ENCODE data around the gene MIOX. TPM values are rescaled to one million over a fixed set of nuclear protein-coding genes. Genes with fewer than 3 reads are reported as not detected.

MIOX gene
- total and polyA plus RNA-seq, 2 experiments from 2014 or later, result not detected

DNA sequence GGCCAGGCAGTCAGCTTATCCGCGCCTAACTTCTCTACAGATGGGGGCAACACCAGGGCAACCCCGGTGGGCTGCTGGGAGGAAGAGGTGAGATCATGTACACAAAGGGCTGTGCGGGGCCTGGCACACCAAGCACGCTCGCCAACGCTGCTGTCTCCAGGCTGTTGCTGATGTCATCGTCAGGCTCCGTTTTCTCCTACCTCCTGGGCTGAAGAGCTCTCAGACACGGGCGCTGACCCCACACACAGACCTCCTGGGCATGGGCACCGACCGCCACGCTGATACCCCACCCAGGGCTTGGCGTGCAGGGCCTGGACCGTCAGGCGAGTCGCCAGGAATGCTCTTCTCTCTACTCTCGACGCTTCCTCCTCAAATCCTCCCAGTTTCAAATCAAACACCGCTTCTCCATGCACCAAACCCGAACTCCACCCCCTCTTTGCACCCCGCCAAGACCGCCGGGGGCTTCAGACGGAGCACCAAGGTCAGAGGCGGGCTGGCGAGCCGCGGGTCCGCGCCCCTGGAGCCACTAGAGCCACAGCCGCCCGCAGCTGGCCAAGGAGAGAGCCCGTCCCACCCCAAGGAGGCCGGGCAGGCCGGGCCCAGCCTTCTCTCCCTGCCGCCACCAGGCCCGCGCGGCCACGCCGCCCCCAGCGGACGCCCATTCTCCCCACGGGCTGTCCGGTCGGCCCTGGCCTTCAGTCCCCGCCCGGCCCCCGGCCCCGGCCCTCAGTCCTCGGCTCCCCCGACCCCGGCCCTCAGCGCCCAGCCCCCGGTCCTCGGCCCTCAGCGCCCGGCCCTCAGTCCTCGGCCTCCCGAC lies 12.6 kb upstream of the MIOX start (continued):
- TF ChIP-seq, protein P1, sequence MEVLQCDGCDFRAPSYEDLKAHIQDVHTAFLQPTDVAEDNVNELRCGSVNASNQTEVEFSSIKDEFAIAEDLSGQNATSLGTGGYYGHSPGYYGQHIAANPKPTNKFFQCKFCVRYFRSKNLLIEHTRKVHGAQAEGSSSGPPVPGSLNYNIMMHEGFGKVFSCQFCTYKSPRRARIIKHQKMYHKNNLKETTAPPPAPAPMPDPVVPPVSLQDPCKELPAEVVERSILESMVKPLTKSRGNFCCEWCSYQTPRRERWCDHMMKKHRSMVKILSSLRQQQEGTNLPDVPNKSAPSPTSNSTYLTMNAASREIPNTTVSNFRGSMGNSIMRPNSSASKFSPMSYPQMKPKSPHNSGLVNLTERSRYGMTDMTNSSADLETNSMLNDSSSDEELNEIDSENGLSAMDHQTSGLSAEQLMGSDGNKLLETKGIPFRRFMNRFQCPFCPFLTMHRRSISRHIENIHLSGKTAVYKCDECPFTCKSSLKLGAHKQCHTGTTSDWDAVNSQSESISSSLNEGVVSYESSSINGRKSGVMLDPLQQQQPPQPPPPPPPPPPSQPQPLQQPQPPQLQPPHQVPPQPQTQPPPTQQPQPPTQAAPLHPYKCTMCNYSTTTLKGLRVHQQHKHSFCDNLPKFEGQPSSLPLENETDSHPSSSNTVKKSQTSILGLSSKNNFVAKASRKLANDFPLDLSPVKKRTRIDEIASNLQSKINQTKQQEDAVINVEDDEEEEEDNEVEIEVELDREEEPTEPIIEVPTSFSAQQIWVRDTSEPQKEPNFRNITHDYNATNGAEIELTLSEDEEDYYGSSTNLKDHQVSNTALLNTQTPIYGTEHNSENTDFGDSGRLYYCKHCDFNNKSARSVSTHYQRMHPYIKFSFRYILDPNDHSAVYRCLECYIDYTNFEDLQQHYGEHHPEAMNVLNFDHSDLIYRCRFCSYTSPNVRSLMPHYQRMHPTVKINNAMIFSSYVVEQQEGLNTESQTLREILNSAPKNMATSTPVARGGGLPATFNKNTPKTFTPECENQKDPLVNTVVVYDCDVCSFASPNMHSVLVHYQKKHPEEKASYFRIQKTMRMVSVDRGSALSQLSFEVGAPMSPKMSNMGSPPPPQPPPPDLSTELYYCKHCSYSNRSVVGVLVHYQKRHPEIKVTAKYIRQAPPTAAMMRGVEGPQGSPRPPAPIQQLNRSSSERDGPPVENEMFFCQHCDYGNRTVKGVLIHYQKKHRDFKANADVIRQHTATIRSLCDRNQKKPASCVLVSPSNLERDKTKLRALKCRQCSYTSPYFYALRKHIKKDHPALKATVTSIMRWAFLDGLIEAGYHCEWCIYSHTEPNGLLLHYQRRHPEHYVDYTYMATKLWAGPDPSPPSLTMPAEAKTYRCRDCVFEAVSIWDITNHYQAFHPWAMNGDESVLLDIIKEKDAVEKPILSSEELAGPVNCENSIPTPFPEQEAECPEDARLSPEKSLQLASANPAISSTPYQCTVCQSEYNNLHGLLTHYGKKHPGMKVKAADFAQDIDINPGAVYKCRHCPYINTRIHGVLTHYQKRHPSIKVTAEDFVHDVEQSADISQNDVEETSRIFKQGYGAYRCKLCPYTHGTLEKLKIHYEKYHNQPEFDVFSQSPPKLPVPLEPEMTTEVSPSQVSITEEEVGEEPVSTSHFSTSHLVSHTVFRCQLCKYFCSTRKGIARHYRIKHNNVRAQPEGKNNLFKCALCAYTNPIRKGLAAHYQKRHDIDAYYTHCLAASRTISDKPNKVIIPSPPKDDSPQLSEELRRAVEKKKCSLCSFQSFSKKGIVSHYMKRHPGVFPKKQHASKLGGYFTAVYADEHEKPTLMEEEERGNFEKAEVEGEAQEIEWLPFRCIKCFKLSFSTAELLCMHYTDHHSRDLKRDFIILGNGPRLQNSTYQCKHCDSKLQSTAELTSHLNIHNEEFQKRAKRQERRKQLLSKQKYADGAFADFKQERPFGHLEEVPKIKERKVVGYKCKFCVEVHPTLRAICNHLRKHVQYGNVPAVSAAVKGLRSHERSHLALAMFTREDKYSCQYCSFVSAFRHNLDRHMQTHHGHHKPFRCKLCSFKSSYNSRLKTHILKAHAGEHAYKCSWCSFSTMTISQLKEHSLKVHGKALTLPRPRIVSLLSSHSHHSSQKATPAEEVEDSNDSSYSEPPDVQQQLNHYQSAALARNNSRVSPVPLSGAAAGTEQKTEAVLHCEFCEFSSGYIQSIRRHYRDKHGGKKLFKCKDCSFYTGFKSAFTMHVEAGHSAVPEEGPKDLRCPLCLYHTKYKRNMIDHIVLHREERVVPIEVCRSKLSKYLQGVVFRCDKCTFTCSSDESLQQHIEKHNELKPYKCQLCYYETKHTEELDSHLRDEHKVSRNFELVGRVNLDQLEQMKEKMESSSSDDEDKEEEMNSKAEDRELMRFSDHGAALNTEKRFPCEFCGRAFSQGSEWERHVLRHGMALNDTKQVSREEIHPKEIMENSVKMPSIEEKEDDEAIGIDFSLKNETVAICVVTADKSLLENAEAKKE (CRISPR knock-in tag; IDR thresholded peaks at IDR 0.05), result no peak
- no peak for TF ChIP-seq ZNF114 (CRISPR knock-in tag; IDR thresholded peaks at IDR 0.05)
- no peak for TF ChIP-seq ZNF331 (CRISPR knock-in tag; IDR thresholded peaks at IDR 0.05; ENCODE audit: low read depth)

DNA sequence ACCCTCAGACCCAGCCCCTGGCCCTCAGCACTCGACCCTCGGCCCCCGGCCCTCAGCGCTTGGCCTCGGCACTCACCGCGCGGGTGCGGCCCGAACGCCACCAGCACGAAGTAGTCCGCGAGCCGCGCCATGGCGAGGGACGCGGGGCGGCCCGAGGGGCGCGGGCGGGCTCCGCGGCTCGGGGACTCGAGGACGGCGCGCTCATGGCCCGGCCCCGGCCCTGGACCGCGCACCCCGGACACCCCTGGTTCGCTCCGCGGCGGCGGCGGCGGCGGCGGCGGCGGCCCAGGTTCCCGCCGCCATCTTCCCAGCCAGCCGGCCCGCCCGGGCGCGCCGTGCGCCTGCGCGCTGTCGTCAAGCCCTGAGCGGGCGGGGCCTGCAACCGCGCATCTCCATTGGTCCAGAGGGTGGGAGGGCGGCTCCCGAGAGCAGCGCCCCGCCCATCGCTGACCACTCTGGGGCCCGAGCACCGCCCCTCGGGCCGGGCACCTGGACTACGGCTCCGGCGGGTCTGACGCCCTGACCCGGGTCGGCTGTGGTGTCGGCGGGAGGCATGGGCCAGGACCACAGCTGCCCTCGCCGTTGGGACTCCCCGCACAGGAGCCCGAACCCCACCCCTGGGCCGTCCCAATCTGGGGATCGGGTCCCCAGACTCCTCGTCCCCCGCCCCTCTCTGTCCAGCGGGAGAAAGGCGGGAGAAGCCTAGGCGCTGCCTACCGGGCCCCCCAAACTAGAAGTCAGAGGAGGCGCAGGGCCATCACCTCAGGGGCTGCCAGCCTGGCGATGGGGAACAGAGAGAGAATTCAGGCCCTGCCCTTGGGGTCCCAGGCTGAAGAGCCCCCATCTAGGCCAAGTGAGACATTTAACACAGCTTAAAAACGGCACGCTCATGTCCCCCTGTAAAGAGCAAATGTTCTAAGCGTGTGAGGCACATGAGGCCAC lies 11.7 kb upstream of the MIOX start, which contains the start of gene SBF1:
Gene SBF1, minus strand, starts transcription at position 326 of the 942 bp plus-strand sequence. Its CDS starts 195 bp downstream, at position 131.
- Histone ChIP-seq H2AFZ (peak within 1 kb of the TSS; percentile 69), H3K9me2 (ENCODE audit: insufficient read depth) (no peaks in the 10 kb centered on the region), H3K4me1 (ENCODE audit: insufficient read depth) (peaks cover 16% of the 10 kb centered on the region), H3K79me2 (replicated peaks; ENCODE audit: insufficient read depth) (peaks cover 42% of the 10 kb centered on the region), H3K4me3 (peak within 1 kb of the TSS; percentile 72), H4K20me1 (replicated peaks; ENCODE audit: insufficient read depth) (peaks cover 34% of the 10 kb centered on the region), H3K27me3 (ENCODE audit: insufficient read depth) (peaks cover 11% of the 10 kb centered on the region), H3K27ac (ENCODE audit: low read depth) (no peak within 1 kb of the TSS), H3K36me3 (ENCODE audit: insufficient read depth) (no peaks in the 10 kb centered on the region), H3F3A (replicated peaks; ENCODE audit: low read depth) (no peaks in the 10 kb centered on the region), H3K4me2 (peak within 1 kb of the TSS; percentile 90)
- Mint-ChIP-seq H3K36me3 (ENCODE audit: low read depth) (no peaks in the 10 kb centered on the region), H3K27me3 (ENCODE audit: insufficient read depth, low read depth, poor library complexity) (peaks cover 41% of the 10 kb centered on the region), H3K4me3 (peak within 1 kb of the TSS; percentile 80), H3K27ac (no peak within 1 kb of the TSS), H3K9me3 (no peaks in the 10 kb centered on the region; the same call in 2 of the 3 replicates), H3K4me1 (peaks cover 36% of the 10 kb centered on the region)
- TF ChIP-seq POLR2AphosphoS5 (IDR thresholded peaks at IDR 0.05; ENCODE audit: low read depth) (peak; percentile 74), ZNF114 (CRISPR knock-in tag; IDR thresholded peaks at IDR 0.05) (no peak)
- TF ChIP-seq, protein P1 (CRISPR knock-in tag; IDR thresholded peaks at IDR 0.05), result no peak
- peak; percentile 78 for ATAC-seq
- peak; percentile 97 for DNase-seq (ENCODE audit: low spot score)
